Measurements from ENCODE around the gene OR6P1. TPM values are rescaled to one million over a fixed set of nuclear protein-coding genes. Genes with fewer than 3 reads are reported as not detected.

OR6P1 gene
- total RNA-seq, 1 donor from 2014 or later = not detected

DNA sequence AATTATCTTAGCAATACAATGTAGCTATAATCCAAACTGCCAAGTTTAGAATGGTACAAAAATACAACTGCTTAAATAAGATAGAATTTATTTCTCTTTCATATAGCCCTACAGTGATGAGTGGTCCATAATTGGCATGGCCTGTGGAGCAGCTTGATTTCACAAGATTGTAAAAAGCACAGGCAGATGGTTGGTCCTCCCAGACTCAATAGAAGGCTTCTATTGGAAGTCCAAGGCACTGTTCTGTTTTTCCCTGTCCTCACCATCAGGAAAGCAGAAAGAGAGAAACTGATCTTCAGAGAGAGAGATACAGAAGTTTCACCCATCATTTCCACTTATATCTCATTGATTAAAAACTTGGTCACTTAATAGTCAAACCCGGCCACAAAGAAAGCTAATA lies 1.8 kb upstream of the OR6P1 start:
- no peak overlapping the region for H3K4me3 Mint-ChIP-seq (ENCODE audit: unreplicated experiment)
- no peaks in the 10 kb centered on the region for H3K4me1 Mint-ChIP-seq (ENCODE audit: low read depth)
- TF ChIP-seq CTCF (IDR thresholded peaks at IDR 0.05) = no peak
- no peak for DNase-seq (ENCODE audit: low spot score)
- H3K9me3 Mint-ChIP-seq (ENCODE audit: low read depth) = no peaks in the 10 kb centered on the region
- H3K27me3 Mint-ChIP-seq (ENCODE audit: low read depth) = peaks cover 3% of the 10 kb centered on the region
- H3K27ac Mint-ChIP-seq (ENCODE audit: unreplicated experiment) = no peak overlapping the region
- no peaks in the 10 kb centered on the region for H3K36me3 Mint-ChIP-seq (ENCODE audit: low read depth)

GRCh38 chr1:158564608-158565007 lies 5.8 kb downstream of the OR6P1 start:
- peaks cover 3% of the 10 kb centered on the region for H3K9me3 Mint-ChIP-seq (ENCODE audit: low read depth)
- no peaks in the 10 kb centered on the region for H3K4me1 Mint-ChIP-seq (ENCODE audit: low read depth)
- H3K27ac Mint-ChIP-seq (ENCODE audit: unreplicated experiment) = no peak overlapping the region
- DNase-seq (ENCODE audit: low spot score) = no peak
- no peak overlapping the region for H3K4me3 Mint-ChIP-seq (ENCODE audit: unreplicated experiment)
- TF ChIP-seq CTCF (IDR thresholded peaks at IDR 0.05) = no peak
- H3K27me3 Mint-ChIP-seq (ENCODE audit: low read depth) = peaks cover 2% of the 10 kb centered on the region
- no peaks in the 10 kb centered on the region for H3K36me3 Mint-ChIP-seq (ENCODE audit: low read depth)

DNA sequence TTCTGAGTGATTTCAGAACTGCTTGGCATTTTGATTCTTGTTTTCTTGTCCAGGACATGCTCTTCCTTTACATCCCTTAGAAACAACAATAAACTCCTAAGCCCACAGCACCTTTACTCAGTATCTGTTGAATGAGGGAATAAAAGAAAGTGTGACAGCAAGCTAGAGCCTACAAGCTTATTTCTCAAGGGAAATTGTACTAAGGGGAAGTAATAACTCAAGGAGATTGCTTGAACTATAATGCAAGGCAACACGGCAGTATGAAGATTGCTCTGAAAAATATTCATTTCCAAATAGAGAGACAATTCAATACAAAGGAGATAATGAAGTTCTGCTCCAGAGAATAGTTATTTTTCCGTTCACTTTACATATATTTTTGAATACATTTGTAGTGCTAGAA lies 6.5 kb downstream of the OR6P1 start:
- Mint-ChIP-seq H3K4me1 (ENCODE audit: low read depth) (no peaks in the 10 kb centered on the region), H3K4me3 (ENCODE audit: unreplicated experiment) (no peak overlapping the region), H3K27ac (ENCODE audit: unreplicated experiment) (no peak overlapping the region), H3K27me3 (ENCODE audit: low read depth) (peaks cover 2% of the 10 kb centered on the region), H3K36me3 (ENCODE audit: low read depth) (no peaks in the 10 kb centered on the region), H3K9me3 (ENCODE audit: low read depth) (peaks cover 3% of the 10 kb centered on the region)
- no peak for TF ChIP-seq CTCF (IDR thresholded peaks at IDR 0.05)
- no peak for DNase-seq (ENCODE audit: low spot score)

DNA sequence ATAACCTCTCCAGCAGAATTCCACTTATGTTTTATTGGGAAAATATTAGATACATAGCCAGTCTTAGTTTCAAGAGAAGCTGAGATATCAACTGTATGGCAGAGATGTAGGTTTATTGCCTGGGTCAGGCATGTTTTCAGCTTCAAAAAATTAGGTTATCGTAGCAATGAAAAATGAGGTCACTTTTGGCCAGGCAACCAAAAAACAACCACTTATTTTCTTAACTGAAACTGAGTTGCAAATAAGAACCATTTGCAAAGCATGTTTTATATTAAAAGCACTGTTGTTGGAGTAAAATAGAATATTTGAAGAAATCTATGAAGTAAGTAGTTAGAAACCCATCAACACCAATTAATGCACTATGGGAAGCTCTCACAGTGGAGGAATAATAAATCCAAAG lies 10.7 kb downstream of the OR6P1 start:
- no peak for TF ChIP-seq CTCF (IDR thresholded peaks at IDR 0.05)

GRCh38 chr1:158554352-158554751 lies 16.0 kb downstream of the OR6P1 start, which contains the start of gene OR6Y1:
Gene OR6Y1, minus strand, starts transcription at chr1:158554405. Its CDS starts 6,300 bp downstream, at chr1:158548105.
- DNase-seq (ENCODE audit: low spot score) = no peak
- Mint-ChIP-seq H3K27me3 (ENCODE audit: low read depth) (no peaks in the 10 kb centered on the region), H3K4me1 (ENCODE audit: low read depth) (no peaks in the 10 kb centered on the region), H3K27ac (ENCODE audit: unreplicated experiment) (no peak within 1 kb of the TSS), H3K9me3 (ENCODE audit: low read depth) (no peaks in the 10 kb centered on the region), H3K36me3 (ENCODE audit: low read depth) (no peaks in the 10 kb centered on the region), H3K4me3 (ENCODE audit: unreplicated experiment) (no peak within 1 kb of the TSS)
- TF ChIP-seq CTCF (IDR thresholded peaks at IDR 0.05) = no peak

More for the DNA sequence above, 10.7 kb downstream of the OR6P1 start:
- no peak for DNase-seq (ENCODE audit: low spot score)
- Mint-ChIP-seq H3K4me1 (ENCODE audit: low read depth) (no peaks in the 10 kb centered on the region), H3K36me3 (ENCODE audit: low read depth) (no peaks in the 10 kb centered on the region), H3K4me3 (ENCODE audit: unreplicated experiment) (no peak overlapping the region), H3K27me3 (ENCODE audit: low read depth) (peaks cover 2% of the 10 kb centered on the region), H3K9me3 (ENCODE audit: low read depth) (peaks cover 3% of the 10 kb centered on the region), H3K27ac (ENCODE audit: unreplicated experiment) (no peak overlapping the region)
